Peyer's patch (tissue), 4 donors: Measurements from ENCODE around the gene PTPN14. TPM values are rescaled to one million over a fixed set of nuclear protein-coding genes. Genes with fewer than 3 reads are reported as not detected.

Experiments used
- DNase-seq, 3 donors: peaks; one replicate each; pipeline ENCODE4 v3.0.0-alpha.2; 2017 to 2019
- H3K27ac ChIP-seq, 4 donors: fragments of 200-600 bp; sonication (generic); one replicate each; pipeline ENCODE4 v1.5.1; 2016 to 2019
- H3K27me3 ChIP-seq, 2 donors: fragments of 200-600 bp; sonication (generic); one replicate each; pipeline ENCODE4 v1.5.1; 2019
- H3K36me3 ChIP-seq, 3 donors: fragments of 200-600 bp; sonication (generic); one replicate each; pipeline ENCODE4 v1.5.1; 2016 to 2019
- H3K4me1 ChIP-seq, 4 donors: fragments of 200-600 bp; sonication (generic); one replicate each; pipeline ENCODE4 v1.5.1; 2016 to 2019
- H3K4me3 ChIP-seq, 4 donors: fragments of 200-600 bp; sonication (generic); 1 replicate in 3 of 4; 2 replicates in 1 of 4; pipeline ENCODE4 v1.5.1; 2016 to 2019; ENCODE audit warnings: mild to moderate bottlenecking in 1 of 4
- H3K9me3 ChIP-seq, 4 donors: fragments of 200-600 bp; sonication (generic); one replicate each; pipeline ENCODE4 v1.5.1; 2016 to 2019; ENCODE audit warnings: mild to moderate bottlenecking in 1 of 4
- CTCF ChIP-seq, 6 experiments: fragments of 450-650 bp in 4 of 6; fragments of 200-600 bp in 2 of 6; sonication (generic) in 1 of 6; IDR thresholded peaks; one replicate each; pipeline ENCODE4 v1.5.1; 2017 to 2019; ENCODE audit warnings: antibody characterized with exemption in 6 of 6, mild to moderate bottlenecking in 3 of 6, moderate library complexity in 1 of 6
- POLR2A ChIP-seq, 2 donors: fragments of 450-650 bp; IDR thresholded peaks; one replicate each; pipeline ENCODE4 v1.5.1; 2017; ENCODE audit warnings: antibody characterized with exemption in 2 of 2, mild to moderate bottlenecking in 2 of 2, moderate library complexity in 2 of 2
- total RNA-seq, 4 donors: library from RNA; depleted of rRNA; stranded (reverse); fragments of >200 nt; gene quantifications; one replicate each; pipeline ENCODE4 v1.1.0, GENCODE V29; 2016

PTPN14 gene
- total RNA-seq, 4 donors from 2014 or later: 1.9 to 6.6 (median 4.2) TPM

- Histone ChIP-seq H3K27ac (no peak overlapping the region), H3K9me3 (no peaks in the 10 kb centered on the region), H3K4me1 (no peaks in the 10 kb centered on the region), H3K27me3 (no peaks in the 10 kb centered on the region), H3K4me3 (no peak overlapping the region), H3K36me3 (no peaks in the 10 kb centered on the region)
- no peak for TF ChIP-seq POLR2A (IDR thresholded peaks at IDR 0.05)
- no peak for TF ChIP-seq CTCF (IDR thresholded peaks at IDR 0.05)
- DNase-seq: no peak
These were observed 35.2 kb upstream of the PTPN14 start for GRCh38 chr1:214586621-214587020.

GRCh38 chr1:214584805-214585766 lies 33.7 kb upstream of the PTPN14 start:
- DNase-seq: no peak
- Histone ChIP-seq H3K27me3 (no peaks in the 10 kb centered on the region), H3K4me3 (no peak overlapping the region), H3K36me3 (no peaks in the 10 kb centered on the region), H3K4me1 (no peaks in the 10 kb centered on the region), H3K9me3 (no peaks in the 10 kb centered on the region), H3K27ac (no peak overlapping the region)
- TF ChIP-seq CTCF (IDR thresholded peaks at IDR 0.05) (peak in 5 of 6 experiments; percentile 40 to 67 (median 60)), POLR2A (IDR thresholded peaks at IDR 0.05) (no peak)

GRCh38 chr1:214583824-214584554 lies 32.6 kb upstream of the PTPN14 start:
- Histone ChIP-seq H3K4me3 (no peak overlapping the region), H3K4me1 (no peaks in the 10 kb centered on the region), H3K27ac (no peak overlapping the region), H3K9me3 (no peaks in the 10 kb centered on the region), H3K27me3 (no peaks in the 10 kb centered on the region), H3K36me3 (no peaks in the 10 kb centered on the region)
- TF ChIP-seq CTCF (IDR thresholded peaks at IDR 0.05) (no peak), POLR2A (IDR thresholded peaks at IDR 0.05) (no peak)
- DNase-seq: no peak

GRCh38 chr1:214583113-214583512 lies 31.7 kb upstream of the PTPN14 start:
- DNase-seq: no peak
- Histone ChIP-seq H3K4me1 (no peaks in the 10 kb centered on the region), H3K4me3 (no peak overlapping the region), H3K36me3 (no peaks in the 10 kb centered on the region), H3K9me3 (no peaks in the 10 kb centered on the region), H3K27me3 (no peaks in the 10 kb centered on the region), H3K27ac (no peak overlapping the region)
- TF ChIP-seq CTCF (IDR thresholded peaks at IDR 0.05) (no peak), POLR2A (IDR thresholded peaks at IDR 0.05) (no peak)

GRCh38 chr1:214582289-214582891 lies 31.0 kb upstream of the PTPN14 start:
- DNase-seq: no peak
- Histone ChIP-seq H3K4me3 (no peak overlapping the region), H3K36me3 (no peaks in the 10 kb centered on the region), H3K4me1 (no peaks in the 10 kb centered on the region), H3K9me3 (no peaks in the 10 kb centered on the region), H3K27me3 (no peaks in the 10 kb centered on the region), H3K27ac (no peak overlapping the region)
- TF ChIP-seq POLR2A (IDR thresholded peaks at IDR 0.05) (no peak), CTCF (IDR thresholded peaks at IDR 0.05) (no peak)
